Hippocampal formation (tissue), 2 donors: ENCODE measurements around the gene SLC35D2.

Experiments
- DNase-seq, 2 donors: peaks; one replicate each; lab custom pipeline; 2025; lab: John Stamatoyannopoulos, UW

The SLC35D2 gene

GRCh38 chr9:96383165-96383942 lies at the start of gene SLC35D2:
SLC35D2 (minus strand) TSS chr9:96383711; CDS start chr9:96383634, 77 bp downstream.
- DNase-seq = peak; percentile 44 to 61

- DNase-seq = no peak
Observed at GRCh38 chr9:96430377-96430776, 46.9 kb upstream of the SLC35D2 start.

GRCh38 chr9:96429732-96430131 lies 46.2 kb upstream of the SLC35D2 start:
- no peak for DNase-seq

GRCh38 chr9:96425500-96426169 lies 42.1 kb upstream of the SLC35D2 start:
- no peak for DNase-seq

GRCh38 chr9:96423985-96424336 lies 40.5 kb upstream of the SLC35D2 start:
- DNase-seq = no peak

GRCh38 chr9:96423322-96423984 lies 39.9 kb upstream of the SLC35D2 start:
- DNase-seq = no peak

GRCh38 chr9:96420468-96421219 lies 37.1 kb upstream of the SLC35D2 start:
- no peak for DNase-seq

GRCh38 chr9:96419691-96419969 lies 36.1 kb upstream of the SLC35D2 start:
- no peak for DNase-seq

- DNase-seq = peak; percentile 62 to 78
Observed at GRCh38 chr9:96418920-96419690, 35.6 kb upstream of the SLC35D2 start.

- DNase-seq = peak; percentile 97
Observed at GRCh38 chr9:96418083-96418919, 34.8 kb upstream of the SLC35D2 start, which contains the start of gene ZNF367. ZNF367 (minus strand) TSS chr9:96418370; CDS start chr9:96418032, 338 bp downstream.

- DNase-seq = no peak
Observed at GRCh38 chr9:96417661-96418082, 34.2 kb upstream of the SLC35D2 start.

GRCh38 chr9:96417051-96417586 lies 33.6 kb upstream of the SLC35D2 start:
- peak; percentile 82 to 83 for DNase-seq

GRCh38 chr9:96413302-96414221 lies 30.1 kb upstream of the SLC35D2 start:
- DNase-seq = peak; percentile 32 to 67

GRCh38 chr9:96412174-96412913 lies 28.8 kb upstream of the SLC35D2 start:
- DNase-seq = no peak

GRCh38 chr9:96411129-96411838 lies 27.8 kb upstream of the SLC35D2 start:
- no peak for DNase-seq

GRCh38 chr9:96408409-96409280 lies 25.1 kb upstream of the SLC35D2 start:
- DNase-seq = no peak
